Astrocyte (in vitro differentiated cells and primary cell): ENCODE measurements around the gene INPP4B.

Experiments used
- EZH2 ChIP-seq: IDR thresholded peaks from 2 replicates; pipeline ENCODE4 v1.6.1; 2012; ENCODE audit warnings: mild to moderate bottlenecking, low read length, inconsistent platforms; ENCODE audit not compliant: insufficient read depth
- TF ChIP-seq, protein P1 (sequence below): IDR thresholded peaks from 2 replicates; pipeline ENCODE4 v1.5.1; 2011; ENCODE audit warnings: low read depth, mild to moderate bottlenecking, inconsistent platforms, low read length, moderate library complexity; ENCODE audit not compliant: insufficient read depth

DNA sequence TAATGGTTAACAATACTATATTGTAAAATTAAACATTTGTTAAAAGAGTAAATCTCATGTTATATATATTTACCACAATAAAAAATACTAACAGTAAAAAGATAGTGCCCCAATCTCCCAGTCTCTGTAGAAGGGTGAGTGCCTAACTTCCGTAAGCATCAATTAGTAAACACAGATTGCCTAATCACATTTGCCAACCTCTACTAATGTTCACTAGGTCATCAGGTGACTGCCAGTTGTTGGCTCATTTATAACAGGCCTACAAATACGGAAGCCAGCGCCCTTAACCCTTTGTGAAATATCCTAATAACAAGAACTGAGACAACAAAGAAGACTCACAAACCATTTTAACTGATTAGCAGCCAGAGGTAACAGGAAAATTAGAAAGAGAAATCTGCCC, 345.1 kb downstream of the INPP4B start:
- TF ChIP-seq, protein P1, sequence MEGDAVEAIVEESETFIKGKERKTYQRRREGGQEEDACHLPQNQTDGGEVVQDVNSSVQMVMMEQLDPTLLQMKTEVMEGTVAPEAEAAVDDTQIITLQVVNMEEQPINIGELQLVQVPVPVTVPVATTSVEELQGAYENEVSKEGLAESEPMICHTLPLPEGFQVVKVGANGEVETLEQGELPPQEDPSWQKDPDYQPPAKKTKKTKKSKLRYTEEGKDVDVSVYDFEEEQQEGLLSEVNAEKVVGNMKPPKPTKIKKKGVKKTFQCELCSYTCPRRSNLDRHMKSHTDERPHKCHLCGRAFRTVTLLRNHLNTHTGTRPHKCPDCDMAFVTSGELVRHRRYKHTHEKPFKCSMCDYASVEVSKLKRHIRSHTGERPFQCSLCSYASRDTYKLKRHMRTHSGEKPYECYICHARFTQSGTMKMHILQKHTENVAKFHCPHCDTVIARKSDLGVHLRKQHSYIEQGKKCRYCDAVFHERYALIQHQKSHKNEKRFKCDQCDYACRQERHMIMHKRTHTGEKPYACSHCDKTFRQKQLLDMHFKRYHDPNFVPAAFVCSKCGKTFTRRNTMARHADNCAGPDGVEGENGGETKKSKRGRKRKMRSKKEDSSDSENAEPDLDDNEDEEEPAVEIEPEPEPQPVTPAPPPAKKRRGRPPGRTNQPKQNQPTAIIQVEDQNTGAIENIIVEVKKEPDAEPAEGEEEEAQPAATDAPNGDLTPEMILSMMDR, result no peak
- no peak for TF ChIP-seq EZH2
